Esophagus squamous epithelium (tissue), 5 donors: ENCODE data around the gene HOXA13. TPM values are rescaled to one million over a fixed set of nuclear protein-coding genes. Genes with fewer than 3 reads are reported as not detected.

ENCODE experiments used
- DNase-seq: peaks from one replicate; lab custom pipeline; 2025; lab: John Stamatoyannopoulos, UW
- H3K27ac ChIP-seq, 4 donors: fragments of 200-600 bp; sonication (generic); one replicate each; pipeline ENCODE4 v1.5.1; 2016 to 2019; ENCODE audit warnings: mild to moderate bottlenecking in 1 of 4
- H3K27me3 ChIP-seq, 4 donors: fragments of 200-600 bp; sonication (generic); 1 replicate in 3 of 4; 2 replicates in 1 of 4; pipeline versions ENCODE4 v1.5.1 to v1.6.0; 2017 to 2021; ENCODE audit warnings: antibody characterized with exemption in 1 of 4
- H3K36me3 ChIP-seq, 3 donors: fragments of 200-600 bp; sonication (generic); one replicate each; pipeline ENCODE4 v1.5.1; 2016 to 2019
- H3K4me1 ChIP-seq, 3 donors: fragments of 200-600 bp; sonication (generic); one replicate each; pipeline ENCODE4 v1.5.1; 2017 to 2019
- H3K4me3 ChIP-seq, 4 donors: fragments of 200-600 bp; sonication (generic); 1 replicate in 3 of 4; 2 replicates in 1 of 4; pipeline ENCODE4 v1.5.1; 2016 to 2019; ENCODE audit warnings: mild to moderate bottlenecking in 2 of 4, moderate library complexity in 1 of 4
- H3K9me3 ChIP-seq, 3 donors: fragments of 200-600 bp; sonication (generic); one replicate each; pipeline ENCODE4 v1.5.1; 2016 to 2019
- CTCF ChIP-seq, 6 experiments: fragments of 450-650 bp in 4 of 6; fragments of 200-600 bp in 2 of 6; sonication (generic) in 2 of 6; IDR thresholded peaks; one replicate each; pipeline ENCODE4 v1.5.1; 2016 to 2019; ENCODE audit warnings: antibody characterized with exemption in 6 of 6, mild to moderate bottlenecking in 4 of 6, moderate library complexity in 4 of 6
- POLR2A ChIP-seq, 4 donors: fragments of 450-650 bp; IDR thresholded peaks; one replicate each; pipeline ENCODE4 v1.6.1; 2017; ENCODE audit warnings: antibody characterized with exemption in 4 of 4, mild to moderate bottlenecking in 4 of 4, moderate library complexity in 3 of 4
- WGBS, 2 donors: methylation state at CpG; one replicate each; pipeline ENCODE4 v1.1.5; 2018; 5-methylcytosine and 5-hydroxymethylcytosine counted together
- intact Hi-C: fragments of 100-400 bp; cut with DNase I; formaldehyde crosslinking; loops from one replicate; pipeline ENCODE4 v1.15.0; 2022
- total RNA-seq, 4 donors: library from RNA; depleted of rRNA; stranded (reverse); fragments of >200 nt; gene quantifications; one replicate each; pipeline ENCODE4 v1.1.0, GENCODE V29; 2016
- donor health status: DM: yes; HTN: yes; CAD: no.

The HOXA13 gene
- total RNA-seq, 4 donors from 2014 or later, result not detected

GRCh38 chr7:27202862-27203134 is 2.9 kb upstream of the HOXA13 start:
- intact Hi-C loops, result no loop called here
- H3K27ac ChIP-seq, result no peak overlapping the region
- H3K36me3 ChIP-seq, result no peaks in the 10 kb centered on the region
- H3K4me3 ChIP-seq, result no peak overlapping the region
- H3K4me1 ChIP-seq, result peaks cover 31 to 57% (median 34%) of the 10 kb centered on the region in 3 donors
- 17 to 23% methylated on average over 3 of the region's 3 CpGs for WGBS, 2 donors
- H3K27me3 ChIP-seq, result peaks cover 52 to 100% (median 81%) of the 10 kb centered on the region in 4 donors
- DNase-seq, result no peak
- H3K9me3 ChIP-seq, result no peaks in the 10 kb centered on the region
- no peak for TF ChIP-seq CTCF (IDR thresholded peaks at IDR 0.05)
- TF ChIP-seq POLR2A (IDR thresholded peaks at IDR 0.05), result no peak

GRCh38 chr7:27202018-27202861 is 2.3 kb upstream of the HOXA13 start:
- Histone ChIP-seq H3K9me3 (no peaks in the 10 kb centered on the region), H3K36me3 (no peaks in the 10 kb centered on the region), H3K27me3 (peaks cover 56 to 100% (median 83%) of the 10 kb centered on the region in 4 donors), H3K27ac (no peak overlapping the region), H3K4me1 (peaks cover 31 to 57% (median 34%) of the 10 kb centered on the region in 3 donors), H3K4me3 (no peak overlapping the region)
- intact Hi-C loops, result no loop called here
- TF ChIP-seq POLR2A (IDR thresholded peaks at IDR 0.05) (no peak), CTCF (IDR thresholded peaks at IDR 0.05) (no peak)
- no peak for DNase-seq
- WGBS, 2 donors, result 26 to 36% methylated on average over 12 to 15 of the region's 30 CpGs

- 19 to 21% methylated on average over 3 to 4 of the region's 4 CpGs for WGBS, 2 donors
- Histone ChIP-seq H3K4me3 (peak overlapping the region in 1 of 4 donors; percentile 62), H3K9me3 (no peaks in the 10 kb centered on the region), H3K27ac (no peak overlapping the region), H3K4me1 (peaks cover 31 to 57% (median 34%) of the 10 kb centered on the region in 3 donors), H3K27me3 (peaks cover 56 to 100% (median 79%) of the 10 kb centered on the region in 4 donors), H3K36me3 (no peaks in the 10 kb centered on the region)
- intact Hi-C loops, result no loop called here
- DNase-seq, result no peak
- TF ChIP-seq POLR2A (IDR thresholded peaks at IDR 0.05), result no peak
- no peak for TF ChIP-seq CTCF (IDR thresholded peaks at IDR 0.05)
These were observed 1.7 kb upstream of the HOXA13 start for GRCh38 chr7:27201580-27202017.

GRCh38 chr7:27200761-27201579 is 1.1 kb upstream of the HOXA13 start:
- peaks cover 31 to 60% (median 34%) of the 10 kb centered on the region in 3 donors for H3K4me1 ChIP-seq
- peak overlapping the region in 3 of 4 donors; percentile 27 to 62 (median 44) for H3K4me3 ChIP-seq
- DNase-seq, result no peak
- no peaks in the 10 kb centered on the region for H3K9me3 ChIP-seq
- WGBS, 2 donors, result 4 to 8% methylated on average over 8 to 9 of the region's 14 CpGs
- intact Hi-C loops, result no loop called here
- no peak for TF ChIP-seq CTCF (IDR thresholded peaks at IDR 0.05)
- TF ChIP-seq POLR2A (IDR thresholded peaks at IDR 0.05), result no peak
- H3K27me3 ChIP-seq, result peaks cover 54 to 100% (median 75%) of the 10 kb centered on the region in 4 donors
- H3K36me3 ChIP-seq, result no peaks in the 10 kb centered on the region
- no peak overlapping the region for H3K27ac ChIP-seq
